WTC11 (cell line): ENCODE measurements around the gene S1PR5. TPM values are rescaled to one million over a fixed set of nuclear protein-coding genes. Genes with fewer than 3 reads are reported as not detected.

Experiments used
- ATAC-seq: fragments of 200-7000 bp; cut with Tn5 transposase; 2 replicates; pipeline ENCODE4 v1.10.0; 2021; ENCODE audit warnings: mild to moderate bottlenecking, moderate library complexity
- CTCF ChIA-PET: fragments of 300-600 bp; sonication (Branson Sonifier 250); formaldehyde crosslinking; loops from one replicate; lab custom pipeline; 2021; ENCODE audit warnings: antibody characterized with exemption; lab: Charles Lee
- POLR2A ChIA-PET: fragments of 350-600 bp; sonication (Branson Sonifier 250); formaldehyde crosslinking; loops from one replicate; lab custom pipeline; 2021; ENCODE audit warnings: antibody characterized with exemption; lab: Charles Lee
- DNase-seq: peaks from one replicate; pipeline ENCODE4 v3.0.0; 2021; ENCODE audit warnings: low spot score
- H3K27ac Mint-ChIP-seq: 2 replicates; pipeline ENCODE4 v1.8.0; 2021; ENCODE audit warnings: mixed read lengths
- H3K27me3 Mint-ChIP-seq: 2 replicates; pipeline ENCODE4 v1.8.0; 2021; ENCODE audit warnings: low read depth, mild to moderate bottlenecking, moderate library complexity, mixed read lengths
- H3K36me3 Mint-ChIP-seq: 2 replicates; pipeline ENCODE4 v1.8.0; 2021; ENCODE audit warnings: mixed read lengths
- H3K4me1 Mint-ChIP-seq: 2 replicates; pipeline ENCODE4 v1.8.0; 2022; ENCODE audit warnings: mixed read lengths
- H3K4me3 Mint-ChIP-seq: 2 replicates; pipeline ENCODE4 v1.8.0; 2021; ENCODE audit warnings: mild to moderate bottlenecking, moderate library complexity, mixed read lengths
- H3K9me3 Mint-ChIP-seq: 2 replicates; pipeline ENCODE4 v1.8.0; 2021; ENCODE audit warnings: mixed read lengths
- AFF4 ChIP-seq: sonication (generic); formaldehyde crosslinking; IDR thresholded peaks from 2 replicates; pipeline ENCODE4 v1.8.1; 2023; ENCODE audit warnings: mild to moderate bottlenecking, missing genetic modification reagents, borderline replicate concordance
- ATF2 ChIP-seq: sonication (generic); formaldehyde crosslinking; IDR thresholded peaks from 2 replicates; pipeline ENCODE4 v1.8.1; 2022; ENCODE audit warnings: low read depth, missing genetic modification reagents, borderline replicate concordance
- CTCF ChIP-seq: fragments of 200-600 bp; IDR thresholded peaks from 2 replicates; pipeline ENCODE4 v1.8.0; 2022; ENCODE audit warnings: antibody characterized with exemption
- E2F5 ChIP-seq: sonication (generic); formaldehyde crosslinking; IDR thresholded peaks from 2 replicates; pipeline ENCODE4 v1.8.1; 2022; ENCODE audit warnings: mild to moderate bottlenecking, moderate library complexity, missing genetic modification reagents
- FOXJ3 ChIP-seq: sonication (generic); formaldehyde crosslinking; IDR thresholded peaks from 2 replicates; pipeline ENCODE4 v1.9.0; 2021; ENCODE audit warnings: missing genetic modification reagents, mild to moderate bottlenecking, borderline replicate concordance
- HMGXB4 ChIP-seq: sonication (generic); formaldehyde crosslinking; IDR thresholded peaks from 2 replicates; pipeline ENCODE4 v1.8.1; 2023; ENCODE audit warnings: mild to moderate bottlenecking, moderate library complexity, missing genetic modification reagents
- SP1 ChIP-seq: sonication (generic); formaldehyde crosslinking; conservative IDR thresholded peaks from 2 replicates; pipeline ENCODE4 v1.8.1; 2022; ENCODE audit warnings: missing genetic modification reagents
- ZNF138 ChIP-seq: sonication (generic); formaldehyde crosslinking; conservative IDR thresholded peaks from 2 replicates; pipeline ENCODE4 v1.8.1; 2022; ENCODE audit warnings: mild to moderate bottlenecking, moderate library complexity, missing genetic modification reagents
- ZNF232 ChIP-seq: sonication (generic); formaldehyde crosslinking; IDR thresholded peaks from 2 replicates; pipeline ENCODE4 v1.8.0; 2022; ENCODE audit warnings: mild to moderate bottlenecking, missing genetic modification reagents
- ZNF396 ChIP-seq: fragments of 250-450 bp; sonication (Bioruptor Pico); IDR thresholded peaks from 2 replicates; pipeline ENCODE4 v1.8.0; 2021; ENCODE audit warnings: mild to moderate bottlenecking, moderate library complexity, borderline replicate concordance
- ZNF416 ChIP-seq: fragments of 250-450 bp; sonication (Bioruptor Pico); IDR thresholded peaks from 2 replicates; pipeline ENCODE4 v1.9.0; 2021; ENCODE audit warnings: mild to moderate bottlenecking, inconsistent platforms
- ZNF423 ChIP-seq: fragments of 250-450 bp; sonication (Bioruptor Pico); IDR thresholded peaks from 2 replicates; pipeline ENCODE4 v2.1.2; 2022; ENCODE audit warnings: mild to moderate bottlenecking, moderate library complexity
- total RNA-seq: library from RNA; stranded (reverse); gene quantifications from 3 replicates; pipeline ENCODE4 v1.2.3, GENCODE V29; 2021

Gene S1PR5
- total RNA-seq, 1 experiment from 2014 or later = 5.4 TPM

GRCh38 chr19:10513223-10513622 is 4.0 kb downstream of the S1PR5 start:
- CTCF ChIA-PET = interaction anchor here (0.7 to 1.7 kb wide), 3 partner anchors 21 to 30 kb away, joined by 3 to 4 read pairs (median 3); no protein-coding TSS in a partner anchor
- TF ChIP-seq E2F5 (CRISPR knock-in tag) (no peak), ZNF416 (no peak), ATF2 (CRISPR knock-in tag) (no peak), AFF4 (CRISPR knock-in tag) (no peak), ZNF423 (CRISPR knock-in tag) (no peak), ZNF396 (no peak), ZNF138 (CRISPR knock-in tag) (no peak), SP1 (CRISPR knock-in tag) (no peak), FOXJ3 (CRISPR knock-in tag) (no peak)
- no peak for ATAC-seq
- H3K4me3 Mint-ChIP-seq = peak overlapping the region; percentile 17
- POLR2A ChIA-PET = no interaction called here
- H3K27me3 Mint-ChIP-seq = peaks cover 58% of the 10 kb centered on the region
- peaks cover 19% of the 10 kb centered on the region for H3K4me1 Mint-ChIP-seq
- no peak overlapping the region for H3K27ac Mint-ChIP-seq
- peaks cover 8% of the 10 kb centered on the region; the same call in 1 of the 2 replicates for H3K36me3 Mint-ChIP-seq
- H3K9me3 Mint-ChIP-seq = no peaks in the 10 kb centered on the region
- no peak for DNase-seq

- POLR2A ChIA-PET = no interaction called here
- peaks cover 8% of the 10 kb centered on the region; the same call in 1 of the 2 replicates for H3K36me3 Mint-ChIP-seq
- H3K27ac Mint-ChIP-seq = no peak overlapping the region
- DNase-seq = peak; percentile 88
- ATAC-seq = peak; percentile 23
- H3K27me3 Mint-ChIP-seq = peaks cover 34% of the 10 kb centered on the region
- no peak overlapping the region for H3K4me3 Mint-ChIP-seq
- CTCF ChIA-PET = interaction anchor here (0.6 to 3.0 kb wide), 19 partner anchors 10 to 427 kb away, joined by 3 to 21 read pairs (median 5); partner anchors contain the start of genes CDC37 and QTRT1
- 0 out of 2 replicates have a peak, but pooled peaks have one; percentile 49 for TF ChIP-seq HMGXB4
- no peak for TF ChIP-seq ZNF232 (CRISPR knock-in tag)
- TF ChIP-seq CTCF = peak; percentile 80
- 0 out of 2 replicates have a peak, but pooled peaks cover 3% of the 10 kb centered on the region for H3K9me3 Mint-ChIP-seq
- H3K4me1 Mint-ChIP-seq = peaks cover 11% of the 10 kb centered on the region
These were observed 6.9 kb downstream of the S1PR5 start for GRCh38 chr19:10510301-10510802.
